Right cardiac atrium (tissue), 5 donors: Measurements from ENCODE around the gene CEACAM4. TPM values are rescaled to one million over a fixed set of nuclear protein-coding genes. Genes with fewer than 3 reads are reported as not detected.
A peak's percentile ranks its signal among the peaks of the same experiment; 100 is the strongest.
"Not testable (repeated sequence)": the region's sequence is repeated elsewhere in the genome, so short reads cannot be mapped to it uniquely, and the experiment has no call there.

Source experiments
- ATAC-seq, 2 donors: fragments of 200-7000 bp; cut with Tn5 transposase; one replicate each; pipeline versions ENCODE4 v1.8.0 to v1.9.1; 2020; ENCODE audit warnings: moderate library complexity in 2 of 2, mild to moderate bottlenecking in 1 of 2
- DNase-seq, 3 donors: peaks; one replicate each; pipeline ENCODE4 v3.0.0-alpha.2; 2020
- H3K27ac ChIP-seq: one replicate; pipeline ENCODE4 v1.5.1; 2013; ENCODE audit warnings: mild to moderate bottlenecking, low read length, control low read depth, moderate library complexity
- H3K27me3 ChIP-seq: one replicate; pipeline ENCODE4 v1.6.1; 2013; ENCODE audit not compliant: control insufficient read depth, insufficient read depth
- H3K4me1 ChIP-seq: one replicate; pipeline ENCODE4 v1.6.1; 2013; ENCODE audit warnings: low read length; ENCODE audit not compliant: control insufficient read depth, insufficient read depth
- H3K4me3 ChIP-seq: one replicate; pipeline ENCODE4 v1.5.1; 2013; ENCODE audit warnings: low read length, control low read depth
- H3K9me3 ChIP-seq: one replicate; pipeline ENCODE4 v1.6.1; 2013; ENCODE audit warnings: low read length; ENCODE audit not compliant: control insufficient read depth
- WGBS: extraction: QIAGEN DNeasy Blood & Tissue Kit; methylation state at CpG from one replicate; pipeline ENCODE4 v1.1.7; 2013; 5-methylcytosine and 5-hydroxymethylcytosine counted together
- intact Hi-C, 4 donors: fragments of 100-400 bp; cut with DNase I; formaldehyde crosslinking; loops; one replicate each; pipeline versions ENCODE4 v1.11.0 to v1.14.0; 2022 to 2023
- long read RNA-seq, 4 donors: library from polyadenylated mRNA; unstranded; transcript quantifications; one replicate each; pipeline ENCODE4 v2.0.0, GENCODE V29; 2020 to 2021
- polyA plus RNA-seq: library from polyadenylated mRNA; stranded (reverse); fragments of 200-250 nt; gene quantifications from one replicate; pipeline ENCODE4 v1.2.3, GENCODE V29; 2013
- total RNA-seq, 4 donors: library from RNA; stranded (reverse); fragmentation: NEBNext Ultra II Directional; extraction: Animal tissue kit (Norgen Biotek cat#: 25700); gene quantifications; one replicate each; pipeline ENCODE4 v1.2.1, GENCODE V29; 2021
- donor health status: healthy with polysubstance abuse.
- donor health status: DM: no; HTN: yes; CAD: no.
- donor health status: DM: no; HTN: no; CAD: no.
- donor health status: DM: no; HTN: yes; CAD: no; lungs with severe emphysema.
- donor health status: DM: yes; HTN: yes; CAD: no.

CEACAM4 gene
- total RNA-seq = under 1 TPM; 0.25 to 0.62 (median 0.32) TPM
- polyA plus RNA-seq = 0.16 TPM
- long read RNA-seq, donor 1 = 0 reads
- long read RNA-seq, donor 2 = 0 reads
- long read RNA-seq, donor 3 = 0 reads
- long read RNA-seq, donor 4 = 0 reads

DNA sequence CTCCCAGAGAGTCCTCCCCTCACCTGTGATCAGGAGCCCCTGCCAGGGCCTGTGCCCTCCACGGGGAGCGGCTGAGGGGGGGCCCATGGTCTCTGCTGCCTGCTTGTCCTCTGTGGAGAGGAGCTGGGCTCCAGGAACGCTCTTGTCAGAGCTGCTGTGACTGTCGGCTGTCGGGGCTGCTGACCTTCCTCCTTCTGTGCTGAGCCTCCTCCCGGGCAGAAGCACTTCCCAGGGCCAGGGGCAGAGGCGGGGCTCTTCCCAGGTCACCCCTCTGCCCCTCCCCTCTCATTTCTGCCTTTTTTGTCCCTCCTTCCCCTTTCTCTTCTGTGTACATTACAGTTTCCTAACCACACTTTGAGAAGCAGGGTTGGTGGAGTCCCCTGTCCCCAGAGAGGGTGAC lies at the start of gene CEACAM4:
Gene CEACAM4, minus strand, starts transcription at position 198 of the 400 bp plus-strand sequence. Its CDS starts 111 bp downstream, at position 87.
- ATAC-seq (peak; percentile 43 to 70), DNase-seq (peak; percentile 41 to 74 (median 63))
- Histone ChIP-seq H3K9me3 (no peaks in the 10 kb centered on the region), H3K27me3 (no peaks in the 10 kb centered on the region), H3K4me1 (no peaks in the 10 kb centered on the region), H3K27ac (no peak within 1 kb of the TSS), H3K4me3 (no peak within 1 kb of the TSS)
- WGBS = 31% methylated on average over 7 of the region's 7 CpGs
- intact Hi-C loops = no loop called here

DNA sequence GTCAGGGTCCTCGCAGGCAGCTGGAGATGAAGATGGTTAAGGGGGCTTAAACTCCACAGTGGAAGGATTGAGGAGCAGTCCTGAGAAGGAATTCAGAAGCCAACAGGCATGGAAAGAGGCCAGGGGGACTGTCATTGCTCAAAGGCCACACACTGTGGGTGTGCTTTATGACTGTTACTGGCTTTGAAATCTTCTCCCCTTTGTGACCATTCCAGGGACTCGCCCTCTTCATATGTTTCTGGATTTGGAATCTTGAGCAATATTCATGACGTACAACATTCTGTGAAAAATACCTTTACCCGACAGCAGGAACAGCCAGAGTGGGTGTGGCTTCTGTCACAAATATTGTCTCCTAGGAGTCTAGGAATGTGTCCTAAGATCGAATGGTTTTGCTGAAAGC lies 44.6 kb upstream of the CEACAM4 start:
- no peak overlapping the region for H3K4me3 ChIP-seq
- no peak overlapping the region for H3K27ac ChIP-seq
- 71% methylated on average over 5 of the region's 5 CpGs for WGBS
- DNase-seq (no peak), ATAC-seq (no peak)
- H3K4me1 ChIP-seq = no peaks in the 10 kb centered on the region
- no peaks in the 10 kb centered on the region for H3K9me3 ChIP-seq
- intact Hi-C loops = no loop called here
- no peaks in the 10 kb centered on the region for H3K27me3 ChIP-seq

DNA sequence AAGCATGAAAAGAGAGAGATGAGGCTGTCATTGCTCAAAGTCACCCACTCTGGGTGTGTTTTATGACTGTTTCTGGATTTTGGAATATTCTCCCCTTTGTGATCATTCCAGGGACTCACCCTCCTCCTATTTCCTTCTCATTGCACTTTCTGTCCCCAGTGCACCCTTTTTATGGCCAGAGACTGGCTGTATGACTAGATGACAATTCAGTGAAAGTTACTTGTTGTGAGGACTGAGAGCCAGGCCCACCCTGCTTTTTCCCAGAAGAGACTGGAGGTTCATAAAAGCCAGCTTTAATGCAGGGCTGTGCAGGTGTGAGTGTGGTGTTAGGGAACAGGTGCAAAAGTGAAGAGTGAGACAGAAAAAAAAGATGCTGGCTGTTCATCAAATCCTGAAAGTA lies 43.9 kb upstream of the CEACAM4 start:
- Histone ChIP-seq H3K4me3 (no peak overlapping the region), H3K4me1 (no peaks in the 10 kb centered on the region), H3K27ac (no peak overlapping the region), H3K27me3 (no peaks in the 10 kb centered on the region), H3K9me3 (peaks cover 3% of the 10 kb centered on the region)
- DNase-seq (no peak), ATAC-seq (no peak)
- intact Hi-C loops = no loop called here

DNA sequence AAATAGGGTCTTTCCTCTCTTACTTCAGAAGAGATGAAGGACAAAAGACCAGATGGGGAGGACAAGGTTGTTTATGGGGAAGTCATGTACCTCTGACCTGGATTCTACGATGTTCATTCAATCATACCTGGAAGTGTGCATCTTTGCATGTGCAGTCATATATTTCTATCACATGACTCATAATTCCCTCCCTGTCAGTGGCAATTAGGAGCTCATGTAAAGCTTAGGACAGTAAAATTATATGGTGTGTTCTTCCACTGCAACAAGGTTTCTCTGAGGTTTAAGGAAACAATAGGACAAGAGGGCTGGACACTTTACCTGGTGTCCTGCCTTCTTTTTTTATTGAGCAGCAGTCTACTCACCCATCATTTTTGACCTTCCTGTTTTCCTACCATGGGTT lies 41.4 kb upstream of the CEACAM4 start:
- H3K27ac ChIP-seq = no peak overlapping the region
- H3K27me3 ChIP-seq = no peaks in the 10 kb centered on the region
- DNase-seq (no peak), ATAC-seq (no peak)
- H3K4me3 ChIP-seq = no peak overlapping the region
- intact Hi-C loops = no loop called here
- H3K4me1 ChIP-seq = no peaks in the 10 kb centered on the region
- WGBS = 76% methylated on average over 1 of the region's 1 CpG
- H3K9me3 ChIP-seq = peaks cover 3% of the 10 kb centered on the region

DNA sequence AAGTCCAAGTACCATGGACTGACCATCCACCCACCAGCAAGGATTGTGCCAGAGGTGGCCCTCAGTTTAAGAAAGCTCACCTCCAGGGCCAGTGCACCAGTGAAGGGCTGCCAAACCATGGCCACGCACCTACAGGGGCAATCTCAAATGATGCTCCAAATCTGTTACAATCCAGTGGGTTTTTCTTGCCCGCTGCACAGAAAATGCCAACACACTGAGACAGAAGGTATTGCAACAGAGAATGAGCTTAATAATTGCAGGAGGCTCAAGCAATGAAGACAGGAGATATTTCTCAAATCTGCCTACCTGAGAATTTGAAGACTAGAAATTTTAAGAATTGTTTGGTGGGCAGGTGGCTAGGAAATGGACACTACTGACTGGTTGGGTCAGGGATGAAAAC lies 39.2 kb upstream of the CEACAM4 start:
- ATAC-seq = no peak
- H3K27me3 ChIP-seq = no peaks in the 10 kb centered on the region
- no peak for DNase-seq
- 68% methylated on average over 2 of the region's 2 CpGs for WGBS
- H3K4me1 ChIP-seq = no peaks in the 10 kb centered on the region
- H3K27ac ChIP-seq = no peak overlapping the region
- intact Hi-C loops = no loop called here
- H3K4me3 ChIP-seq = no peak overlapping the region
- H3K9me3 ChIP-seq = peaks cover 3% of the 10 kb centered on the region

DNA sequence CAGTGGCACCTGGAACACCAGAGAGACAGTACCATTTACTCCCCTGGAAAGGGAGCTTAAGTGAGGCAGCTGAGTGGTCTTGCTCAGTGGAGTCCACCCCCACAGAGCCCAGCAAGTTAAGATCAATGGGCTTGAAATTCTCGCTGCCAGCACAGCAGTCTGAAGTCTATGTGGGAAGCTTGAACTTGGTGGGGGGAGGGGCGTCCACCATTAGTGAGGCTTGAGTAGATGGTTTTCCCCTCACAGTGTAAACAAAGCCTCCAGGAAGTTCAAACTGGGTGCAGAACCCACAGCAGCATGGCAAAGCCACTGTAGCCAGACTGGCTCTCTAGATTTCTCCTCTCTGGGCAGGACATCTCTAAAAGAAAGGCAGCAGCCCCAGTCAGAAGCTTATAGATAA lies 30.3 kb upstream of the CEACAM4 start:
- 43% methylated on average over 2 of the region's 2 CpGs for WGBS
- H3K4me3 ChIP-seq = no peak overlapping the region
- H3K27ac ChIP-seq = no peak overlapping the region
- intact Hi-C loops = no loop called here
- no peak for DNase-seq
- ATAC-seq = no peak
- no peaks in the 10 kb centered on the region for H3K4me1 ChIP-seq
- peaks cover 2% of the 10 kb centered on the region for H3K27me3 ChIP-seq
- H3K9me3 ChIP-seq = no peaks in the 10 kb centered on the region

DNA sequence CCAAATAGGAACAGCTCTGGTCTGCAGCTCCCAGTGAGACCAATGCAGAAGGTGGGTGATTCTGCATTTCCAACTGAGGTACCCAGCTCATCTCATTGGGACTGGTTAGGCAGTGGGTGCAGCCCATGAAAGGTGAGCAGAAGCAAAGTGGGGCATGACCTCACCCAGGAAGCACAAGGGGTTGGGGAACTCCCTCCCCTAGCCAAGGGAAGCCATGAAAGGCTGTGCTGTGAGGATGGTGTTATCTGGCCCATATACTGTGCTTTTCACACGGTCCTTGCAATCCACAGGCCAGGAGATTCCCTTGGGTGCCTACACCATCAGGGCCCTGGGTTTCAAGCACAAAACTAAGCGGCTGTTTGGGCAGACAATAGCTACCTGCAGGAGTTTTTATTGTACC lies 29.9 kb upstream of the CEACAM4 start:
- ATAC-seq, H3K4me3 ChIP-seq, H3K9me3 ChIP-seq, H3K4me1 ChIP-seq, DNase-seq, H3K27ac ChIP-seq, intact Hi-C loops, H3K27me3 ChIP-seq: not testable (repeated sequence)
- whole genome bisulfite sequencing = 55% methylated on average over 2 of the region's 2 CpGs

DNA sequence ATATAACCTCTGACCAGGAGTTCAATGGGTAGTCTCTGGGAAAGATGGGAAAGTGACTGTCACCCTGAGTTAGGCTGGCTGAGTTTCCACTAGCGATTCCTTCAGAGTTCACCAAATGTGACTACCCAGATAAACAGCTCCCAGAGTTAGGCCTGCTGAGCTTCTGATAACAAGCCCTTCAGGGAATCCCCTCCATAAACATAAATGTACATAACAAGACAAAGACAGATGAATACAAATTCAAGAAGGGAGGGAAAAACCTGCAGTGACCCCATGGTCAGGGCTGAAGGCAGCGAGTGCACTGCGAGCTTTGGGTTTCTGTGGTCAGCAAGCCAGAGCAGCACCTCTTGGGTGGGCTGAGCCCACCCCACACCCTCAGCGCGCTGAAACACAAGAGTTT lies 25.4 kb upstream of the CEACAM4 start:
- ATAC-seq (no peak), DNase-seq (no peak)
- no peaks in the 10 kb centered on the region for H3K9me3 ChIP-seq
- peaks cover 6% of the 10 kb centered on the region for H3K27me3 ChIP-seq
- no peak overlapping the region for H3K27ac ChIP-seq
- WGBS = 62% methylated on average over 5 of the region's 5 CpGs
- no peaks in the 10 kb centered on the region for H3K4me1 ChIP-seq
- intact Hi-C loops = no loop called here
- no peak overlapping the region for H3K4me3 ChIP-seq

DNA sequence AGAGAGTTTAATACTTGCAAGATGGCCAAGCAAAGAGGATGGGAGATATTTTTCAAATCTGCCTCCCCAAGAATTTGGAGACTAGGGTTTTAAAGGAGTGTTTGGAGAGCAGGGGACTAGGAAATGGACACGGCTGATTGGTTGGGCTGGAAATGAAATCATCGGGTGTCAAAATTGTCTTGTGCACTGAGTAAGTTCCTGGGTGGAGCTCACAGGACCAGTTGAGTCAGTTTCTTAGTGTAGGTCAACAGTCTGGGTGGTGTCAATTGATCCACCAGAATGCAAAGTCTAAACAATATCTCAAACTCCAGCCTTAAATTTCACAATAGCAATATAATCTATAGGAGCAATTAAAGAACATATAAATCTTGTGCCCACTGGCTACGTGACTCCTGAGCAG lies 23.0 kb upstream of the CEACAM4 start:
- intact Hi-C loops = no loop called here
- Histone ChIP-seq H3K4me3 (no peak overlapping the region), H3K4me1 (no peaks in the 10 kb centered on the region), H3K27ac (no peak overlapping the region), H3K27me3 (peaks cover 6% of the 10 kb centered on the region), H3K9me3 (no peaks in the 10 kb centered on the region)
- ATAC-seq (no peak), DNase-seq (no peak)
- 65% methylated on average over 3 of the region's 3 CpGs for WGBS

DNA sequence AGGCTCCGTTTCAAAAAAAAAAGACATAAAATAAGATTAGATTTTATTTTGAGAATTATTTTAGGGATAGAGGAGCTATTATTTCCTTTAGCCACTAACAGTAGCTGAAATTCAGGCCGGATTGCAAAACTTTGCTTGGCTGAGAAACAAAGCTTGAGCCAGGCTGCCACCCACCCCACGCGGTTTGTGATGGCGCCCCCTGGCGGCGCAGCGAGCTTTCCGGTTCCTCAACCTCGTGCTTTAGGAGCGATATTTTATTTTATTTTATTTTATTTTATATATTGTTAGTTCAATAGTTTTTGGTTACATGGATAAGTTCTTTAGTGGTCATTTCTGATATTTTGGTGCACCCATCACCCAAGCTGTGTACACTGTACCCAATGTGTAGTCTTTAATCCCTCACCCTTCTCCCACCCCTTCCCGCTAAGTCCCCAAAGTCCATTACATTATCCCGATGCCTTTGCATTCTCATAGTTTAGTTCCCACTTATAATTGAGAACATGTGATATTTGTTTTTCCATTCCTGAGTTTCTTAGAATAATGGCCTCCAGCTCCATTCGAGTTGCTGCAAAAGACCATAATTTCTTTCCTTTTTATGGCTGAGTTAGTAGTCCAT lies 19.8 kb upstream of the CEACAM4 start:
- no peaks in the 10 kb centered on the region for H3K9me3 ChIP-seq
- intact Hi-C loops = no loop called here
- no peak overlapping the region for H3K4me3 ChIP-seq
- no peak for DNase-seq
- no peaks in the 10 kb centered on the region for H3K4me1 ChIP-seq
- 33% methylated on average over 14 of the region's 14 CpGs for WGBS
- peaks cover 2% of the 10 kb centered on the region for H3K27me3 ChIP-seq
- no peak overlapping the region for H3K27ac ChIP-seq
- ATAC-seq = no peak

DNA sequence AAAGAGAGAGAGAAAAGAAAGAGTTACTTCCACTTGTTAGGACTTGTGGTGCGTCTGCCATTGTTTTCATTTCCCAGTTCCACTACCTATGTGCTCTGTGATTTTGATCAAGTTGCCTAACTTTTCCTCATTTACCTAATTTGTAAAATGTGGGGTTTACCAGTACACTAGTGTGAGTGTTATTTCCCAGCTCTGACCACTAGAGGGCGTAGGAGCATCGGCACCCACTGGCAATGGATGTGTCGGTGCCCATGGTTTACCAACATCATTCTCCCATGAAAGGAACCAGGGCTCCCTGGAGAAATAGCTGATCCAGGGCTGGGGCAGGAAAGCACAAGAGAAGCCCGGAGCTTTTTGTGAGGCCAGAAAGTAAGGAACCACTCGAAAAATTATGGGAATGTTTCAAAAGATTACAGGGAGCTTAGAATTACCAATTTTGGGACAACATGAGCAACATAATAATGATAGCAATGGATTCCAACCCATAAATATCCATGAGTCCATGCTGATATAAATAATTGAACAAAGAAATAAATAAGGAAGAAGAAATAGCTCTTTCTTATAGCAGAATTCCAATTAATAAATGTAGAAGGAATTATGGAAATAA lies 15.1 kb upstream of the CEACAM4 start:
- Histone ChIP-seq H3K27me3 (no peaks in the 10 kb centered on the region), H3K27ac (no peak overlapping the region), H3K4me1 (no peaks in the 10 kb centered on the region), H3K9me3 (no peaks in the 10 kb centered on the region), H3K4me3 (no peak overlapping the region)
- intact Hi-C loops = no loop called here
- DNase-seq (peak in 1 of 3 donors; percentile 27), ATAC-seq (peak; percentile 56 to 66)
- 3% methylated on average over 6 of the region's 6 CpGs for WGBS
